Measurements from ENCODE around the gene BRCA2. TPM values are rescaled to one million over a fixed set of nuclear protein-coding genes. Genes with fewer than 3 reads are reported as not detected.

Gene BRCA2
- total RNA-seq, 1 donor from 2014 or later = 0.53 TPM

DNA sequence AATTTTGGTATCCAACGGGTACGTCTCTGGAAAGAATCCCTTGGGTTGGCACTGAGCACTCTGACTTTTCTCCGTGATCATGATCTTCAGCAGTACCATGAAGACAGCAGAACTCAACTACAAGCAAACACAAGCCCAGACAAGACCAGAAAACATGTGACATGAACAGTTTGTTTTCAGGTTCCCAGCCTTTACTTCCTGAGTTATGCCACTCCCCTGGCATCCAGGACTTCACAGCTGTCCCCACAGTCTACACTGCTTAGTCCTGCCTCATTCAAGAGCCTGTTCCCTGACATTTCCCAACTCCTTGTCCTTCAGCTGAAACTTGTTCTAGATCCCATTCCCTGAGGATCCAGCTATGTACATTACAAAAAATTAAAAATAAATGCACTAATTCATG lies 117.5 kb downstream of the BRCA2 start:
- DNase-seq (ENCODE audit: low read depth) (peak; percentile 91), FAIRE-seq (peak; percentile 84)
- TF ChIP-seq, protein P1, sequence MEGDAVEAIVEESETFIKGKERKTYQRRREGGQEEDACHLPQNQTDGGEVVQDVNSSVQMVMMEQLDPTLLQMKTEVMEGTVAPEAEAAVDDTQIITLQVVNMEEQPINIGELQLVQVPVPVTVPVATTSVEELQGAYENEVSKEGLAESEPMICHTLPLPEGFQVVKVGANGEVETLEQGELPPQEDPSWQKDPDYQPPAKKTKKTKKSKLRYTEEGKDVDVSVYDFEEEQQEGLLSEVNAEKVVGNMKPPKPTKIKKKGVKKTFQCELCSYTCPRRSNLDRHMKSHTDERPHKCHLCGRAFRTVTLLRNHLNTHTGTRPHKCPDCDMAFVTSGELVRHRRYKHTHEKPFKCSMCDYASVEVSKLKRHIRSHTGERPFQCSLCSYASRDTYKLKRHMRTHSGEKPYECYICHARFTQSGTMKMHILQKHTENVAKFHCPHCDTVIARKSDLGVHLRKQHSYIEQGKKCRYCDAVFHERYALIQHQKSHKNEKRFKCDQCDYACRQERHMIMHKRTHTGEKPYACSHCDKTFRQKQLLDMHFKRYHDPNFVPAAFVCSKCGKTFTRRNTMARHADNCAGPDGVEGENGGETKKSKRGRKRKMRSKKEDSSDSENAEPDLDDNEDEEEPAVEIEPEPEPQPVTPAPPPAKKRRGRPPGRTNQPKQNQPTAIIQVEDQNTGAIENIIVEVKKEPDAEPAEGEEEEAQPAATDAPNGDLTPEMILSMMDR (IDR thresholded peaks at IDR 0.05; ENCODE audit: insufficient read depth, low read length, severe bottlenecking) = no peak
- Histone ChIP-seq H3K36me3 (ENCODE audit: control insufficient read depth, insufficient read depth, low read length) (peaks cover 2% of the 10 kb centered on the region), H3K4me3 (ENCODE audit: low read depth, low read length) (no peak overlapping the region), H3K27me3 (ENCODE audit: control insufficient read depth, insufficient read depth, low read length) (no peaks in the 10 kb centered on the region)

DNA sequence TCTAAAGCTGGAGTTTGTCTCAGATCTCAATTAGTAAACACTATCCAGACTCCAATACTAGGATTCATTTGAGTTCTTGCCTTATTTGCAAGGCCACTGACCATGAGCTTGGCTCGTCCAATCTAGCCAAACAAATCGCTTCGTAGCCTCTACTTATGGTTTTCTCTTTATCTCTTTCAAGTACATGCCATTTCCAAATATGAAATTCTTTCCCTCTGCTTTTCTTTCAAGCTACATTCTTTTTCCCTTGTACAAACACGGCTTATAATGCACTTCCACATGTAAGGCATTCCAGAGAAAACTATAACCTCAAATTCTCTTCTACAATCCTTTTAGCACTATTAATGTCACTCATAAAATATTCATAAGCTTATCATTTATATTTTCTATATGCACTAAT lies 123.6 kb downstream of the BRCA2 start:
- Histone ChIP-seq H3K36me3 (ENCODE audit: control insufficient read depth, insufficient read depth, low read length) (no peaks in the 10 kb centered on the region), H3K27me3 (ENCODE audit: control insufficient read depth, insufficient read depth, low read length) (no peaks in the 10 kb centered on the region), H3K4me3 (ENCODE audit: low read depth, low read length) (no peak overlapping the region)
- DNase-seq (ENCODE audit: low read depth) = no peak
- no peak for FAIRE-seq
- TF ChIP-seq, protein P1 (IDR thresholded peaks at IDR 0.05; ENCODE audit: insufficient read depth, low read length, severe bottlenecking) = no peak

DNA sequence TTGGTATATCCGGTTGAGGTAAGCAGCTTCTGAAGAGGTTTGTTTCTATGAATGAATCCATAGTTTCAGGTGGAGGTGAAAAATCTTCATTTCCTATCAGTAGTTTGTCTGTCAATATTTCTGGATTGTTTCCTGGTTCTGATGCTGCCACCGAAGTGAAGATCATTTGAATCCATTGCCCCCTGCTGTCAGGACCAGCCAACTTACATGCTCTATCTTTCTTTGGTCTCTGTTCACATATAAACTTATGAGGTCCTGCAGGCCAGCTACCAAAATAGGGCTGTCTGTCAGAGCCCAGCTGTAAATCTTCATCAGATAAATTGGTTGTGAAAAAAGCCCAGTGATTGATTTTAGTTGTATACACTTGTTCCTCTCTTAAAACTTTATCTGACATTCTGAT lies 127.8 kb downstream of the BRCA2 start:
- DNase-seq (ENCODE audit: low read depth) = peak; percentile 27

DNA sequence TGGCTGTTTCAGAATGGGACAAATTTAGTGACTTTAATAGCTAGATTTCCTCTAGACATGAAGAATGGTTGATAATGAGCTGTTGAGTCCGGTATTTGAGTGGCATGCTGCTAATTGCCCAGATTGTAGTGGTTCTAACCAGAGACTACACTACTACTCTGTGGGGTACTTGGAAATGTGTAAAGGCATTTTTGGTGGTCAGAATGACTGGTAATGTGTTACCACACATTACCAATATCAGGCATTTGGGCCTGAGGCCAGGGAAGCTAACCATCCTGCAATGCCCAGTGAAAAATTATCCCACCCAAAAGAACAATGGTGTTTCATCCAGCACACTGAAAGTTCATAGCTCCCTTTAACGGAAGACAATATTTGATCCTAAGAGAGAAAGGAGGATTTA lies 130.2 kb downstream of the BRCA2 start:
- no peaks in the 10 kb centered on the region for H3K27me3 ChIP-seq (ENCODE audit: control insufficient read depth, insufficient read depth, low read length)
- H3K36me3 ChIP-seq (ENCODE audit: control insufficient read depth, insufficient read depth, low read length) = no peaks in the 10 kb centered on the region
- no peak for FAIRE-seq
- no peak for DNase-seq (ENCODE audit: low read depth)
- H3K4me3 ChIP-seq (ENCODE audit: low read depth, low read length) = no peak overlapping the region
- TF ChIP-seq, protein P1 (IDR thresholded peaks at IDR 0.05; ENCODE audit: insufficient read depth, low read length, severe bottlenecking) = no peak

More for the DNA sequence above, 127.8 kb downstream of the BRCA2 start:
- FAIRE-seq = no peak
- H3K27me3 ChIP-seq (ENCODE audit: control insufficient read depth, insufficient read depth, low read length) = no peaks in the 10 kb centered on the region
- TF ChIP-seq, protein P1 (IDR thresholded peaks at IDR 0.05; ENCODE audit: insufficient read depth, low read length, severe bottlenecking) = peak; percentile 40
- no peaks in the 10 kb centered on the region for H3K36me3 ChIP-seq (ENCODE audit: control insufficient read depth, insufficient read depth, low read length)
- no peak overlapping the region for H3K4me3 ChIP-seq (ENCODE audit: low read depth, low read length)

DNA sequence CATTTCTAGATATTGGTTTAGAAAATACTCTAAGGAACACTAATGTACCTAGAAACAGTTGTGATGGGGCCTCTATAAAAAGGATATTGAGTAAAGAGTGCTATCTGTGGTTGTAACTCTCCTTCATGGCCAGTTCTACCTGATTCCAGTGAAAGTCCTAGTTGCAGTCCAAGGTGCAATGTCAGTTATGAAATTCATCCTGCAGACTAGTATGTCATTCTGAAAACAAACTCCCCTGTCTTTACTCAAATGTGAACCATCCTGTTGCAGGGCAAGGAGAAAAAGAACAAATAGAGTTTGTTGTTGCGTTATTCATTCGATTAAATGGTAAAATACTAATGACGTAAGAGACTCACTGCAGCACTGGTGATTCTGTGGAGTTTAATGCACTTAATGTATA lies 130.9 kb downstream of the BRCA2 start:
- Histone ChIP-seq H3K27me3 (ENCODE audit: control insufficient read depth, insufficient read depth, low read length) (no peaks in the 10 kb centered on the region), H3K36me3 (ENCODE audit: control insufficient read depth, insufficient read depth, low read length) (no peaks in the 10 kb centered on the region), H3K4me3 (ENCODE audit: low read depth, low read length) (no peak overlapping the region)
- TF ChIP-seq, protein P1 (IDR thresholded peaks at IDR 0.05; ENCODE audit: insufficient read depth, low read length, severe bottlenecking) = no peak
- FAIRE-seq (no peak), DNase-seq (ENCODE audit: low read depth) (no peak)

DNA sequence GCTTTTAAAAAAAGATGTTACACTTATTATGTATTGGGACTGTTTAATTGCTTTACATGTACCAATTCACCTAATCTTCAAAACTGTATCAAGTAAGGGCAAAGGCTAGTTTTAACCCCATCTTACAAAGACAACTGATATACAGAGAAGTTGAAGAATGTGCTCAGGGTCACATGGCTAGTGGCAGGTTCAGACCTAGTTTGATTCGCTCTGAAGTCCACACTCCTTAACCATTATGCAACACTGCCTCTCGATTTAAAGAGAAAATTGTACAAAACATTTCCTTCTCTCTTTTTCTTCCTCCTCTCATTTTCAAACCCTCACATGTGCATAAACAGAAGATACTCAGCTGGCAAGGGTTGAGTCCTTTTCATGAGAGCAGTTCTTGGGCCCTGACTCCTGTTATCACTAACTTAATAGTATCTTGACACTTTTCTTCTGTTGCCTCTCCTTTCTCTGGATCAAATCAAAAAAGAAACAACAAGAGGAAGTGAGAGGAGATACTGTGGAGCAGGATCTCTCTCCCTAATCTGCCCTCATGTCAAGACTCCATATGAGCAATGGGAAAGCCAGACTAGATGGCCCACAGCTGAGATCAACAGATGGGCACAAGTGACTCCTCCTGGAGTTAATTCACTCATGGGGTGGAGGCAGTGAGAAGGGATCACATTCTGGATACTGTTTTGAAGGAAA lies 131.6 kb downstream of the BRCA2 start:
- FAIRE-seq (no peak), DNase-seq (ENCODE audit: low read depth) (no peak)
- H3K36me3 ChIP-seq (ENCODE audit: control insufficient read depth, insufficient read depth, low read length) = no peaks in the 10 kb centered on the region
- no peak overlapping the region for H3K4me3 ChIP-seq (ENCODE audit: low read depth, low read length)
- H3K27me3 ChIP-seq (ENCODE audit: control insufficient read depth, insufficient read depth, low read length) = no peaks in the 10 kb centered on the region
- TF ChIP-seq, protein P1 (IDR thresholded peaks at IDR 0.05; ENCODE audit: insufficient read depth, low read length, severe bottlenecking) = no peak

All from bronchial epithelial cell (primary cell).